ENCODE data around the gene ATPAF2. TPM values are rescaled to one million over a fixed set of nuclear protein-coding genes. Genes with fewer than 3 reads are reported as not detected.
A peak's percentile ranks its signal among the peaks of the same experiment; 100 is the strongest.

The ATPAF2 gene
- 20.0 and 22.3 TPM in 2 replicates for polyA plus RNA-seq (2011; rRNA removed)
- polyA plus RNA-seq (2012; cell fraction: cytosol; rRNA removed), result 29.6 and 33.3 TPM in 2 replicates
- 55.7 and 61.1 TPM in 2 replicates for polyA plus RNA-seq (2012; cell fraction: nucleus; rRNA removed)
- 20.7 to 21.4 TPM (median 21.3 TPM) in 3 replicates for polyA plus RNA-seq (2017; fragmentation: RNase III; extraction: RNeasy Plus Mini Kit Qiagen cat#74134 plus additional on column Dnase treatment)
- polyA minus RNA-seq (2011; rRNA and poly(A)+ RNA removed), result 25.4 and 29.8 TPM in 2 replicates

- WGBS (ENCODE audit: missing lambda C conversion rate), result 2% methylated on average over 47 of the region's 67 CpGs
- DNase-seq (ENCODE audit: low read depth in 1 of 2, low spot score in 1 of 2) (peak; percentile 98 to 100), ATAC-seq (peak; percentile 89 to 95), FAIRE-seq (peak; percentile 85)
- Histone ChIP-seq H3K9me3 (no peaks in the 10 kb centered on the region), H3K4me3 (peak within 1 kb of the TSS; percentile 68), H3K4me2 (peak within 1 kb of the TSS; percentile 99), H3K4me1 (peaks cover 31% of the 10 kb centered on the region), H3K27ac (peak within 1 kb of the TSS; percentile 81 to 92)
- POLR2A ChIA-PET, result interaction anchor here (1.1 kb wide), 1 partner anchor 203 kb away, joined by 4 read pairs; no protein-coding TSS in a partner anchor
- CTCF ChIA-PET, result interaction anchor here (0.6 to 8.3 kb wide), 8 partner anchors 10 to 358 kb away, joined by 3 to 214 read pairs (median 4); partner anchors contain the start of gene RAI1
- TF ChIP-seq TP53 (CRISPR knock-in tag; IDR thresholded peaks at IDR 0.05) (no peak), EP300 (IDR thresholded peaks at IDR 0.05) (no peak), NPAS2 (CRISPR knock-in tag; IDR thresholded peaks at IDR 0.05; ENCODE audit: borderline replicate concordance) (no peak), MAZ (IDR thresholded peaks at IDR 0.05; ENCODE audit: borderline replicate concordance, low read depth, low read length) (peak; percentile 63; the same call in 1 of the 2 replicates), BCL3 (IDR thresholded peaks at IDR 0.05) (no peak), CHD2 (IDR thresholded peaks at IDR 0.05; ENCODE audit: low read length, partially characterized antibody) (no peak), HOXB5 (CRISPR knock-in tag; IDR thresholded peaks at IDR 0.05) (no peak), SMC3 (IDR thresholded peaks at IDR 0.05) (peak; percentile 15; the same call in 1 of the 3 replicates), CTCF (IDR thresholded peaks at IDR 0.05) (peak; percentile 9; the same call in 2 of the 3 replicates), EHF (CRISPR knock-in tag; IDR thresholded peaks at IDR 0.05) (no peak), FOXS1 (CRISPR knock-in tag; IDR thresholded peaks at IDR 0.05) (no peak), E2F6 (IDR thresholded peaks at IDR 0.05; ENCODE audit: borderline replicate concordance, low read depth) (peak; percentile 33; the same call in 1 of the 2 replicates), USF2 (IDR thresholded peaks at IDR 0.05) (peak; percentile 98), NFE2L2 (conservative IDR thresholded peaks at IDR 0.05; ENCODE audit: low read length) (no peak), JUN (IDR thresholded peaks at IDR 0.05) (peak in 1 of 2 experiments; percentile 86; a peak in 3 of 5 replicates), RCOR1 (IDR thresholded peaks at IDR 0.05; ENCODE audit: low read depth, low read length) (no peak), ATOH8 (CRISPR knock-in tag; IDR thresholded peaks at IDR 0.05; ENCODE audit: low read depth) (no peak), KDM5A (IDR thresholded peaks at IDR 0.05) (peak; percentile 97), CBX2 (IDR thresholded peaks at IDR 0.05; ENCODE audit: borderline replicate concordance, low read depth) (no peak), MYC (IDR thresholded peaks at IDR 0.05; ENCODE audit: borderline replicate concordance, low read length) (peak; percentile 45; the same call in 1 of the 2 replicates), PHF8 (IDR thresholded peaks at IDR 0.05; ENCODE audit: borderline replicate concordance, low read depth) (no peak; the same call in none of the 2 replicates), RARB (CRISPR knock-in tag; IDR thresholded peaks at IDR 0.05) (no peak), POLR2A (IDR thresholded peaks at IDR 0.05; ENCODE audit: low read length) (peak; percentile 58), EHMT2 (IDR thresholded peaks at IDR 0.05; ENCODE audit: low read depth) (peak; percentile 40; the same call in 1 of the 2 replicates), FOSB (CRISPR knock-in tag; IDR thresholded peaks at IDR 0.05) (no peak)
- TF ChIP-seq, protein P1, sequence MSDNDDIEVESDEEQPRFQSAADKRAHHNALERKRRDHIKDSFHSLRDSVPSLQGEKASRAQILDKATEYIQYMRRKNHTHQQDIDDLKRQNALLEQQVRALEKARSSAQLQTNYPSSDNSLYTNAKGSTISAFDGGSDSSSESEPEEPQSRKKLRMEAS (IDR thresholded peaks at IDR 0.05), result peak; percentile 94
- TF ChIP-seq, protein P2, sequence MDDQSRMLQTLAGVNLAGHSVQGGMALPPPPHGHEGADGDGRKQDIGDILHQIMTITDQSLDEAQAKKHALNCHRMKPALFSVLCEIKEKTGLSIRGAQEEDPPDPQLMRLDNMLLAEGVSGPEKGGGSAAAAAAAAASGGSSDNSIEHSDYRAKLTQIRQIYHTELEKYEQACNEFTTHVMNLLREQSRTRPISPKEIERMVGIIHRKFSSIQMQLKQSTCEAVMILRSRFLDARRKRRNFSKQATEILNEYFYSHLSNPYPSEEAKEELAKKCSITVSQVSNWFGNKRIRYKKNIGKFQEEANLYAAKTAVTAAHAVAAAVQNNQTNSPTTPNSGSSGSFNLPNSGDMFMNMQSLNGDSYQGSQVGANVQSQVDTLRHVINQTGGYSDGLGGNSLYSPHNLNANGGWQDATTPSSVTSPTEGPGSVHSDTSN (IDR thresholded peaks at IDR 0.05), result peak; percentile 85
- TF ChIP-seq, protein P3, sequence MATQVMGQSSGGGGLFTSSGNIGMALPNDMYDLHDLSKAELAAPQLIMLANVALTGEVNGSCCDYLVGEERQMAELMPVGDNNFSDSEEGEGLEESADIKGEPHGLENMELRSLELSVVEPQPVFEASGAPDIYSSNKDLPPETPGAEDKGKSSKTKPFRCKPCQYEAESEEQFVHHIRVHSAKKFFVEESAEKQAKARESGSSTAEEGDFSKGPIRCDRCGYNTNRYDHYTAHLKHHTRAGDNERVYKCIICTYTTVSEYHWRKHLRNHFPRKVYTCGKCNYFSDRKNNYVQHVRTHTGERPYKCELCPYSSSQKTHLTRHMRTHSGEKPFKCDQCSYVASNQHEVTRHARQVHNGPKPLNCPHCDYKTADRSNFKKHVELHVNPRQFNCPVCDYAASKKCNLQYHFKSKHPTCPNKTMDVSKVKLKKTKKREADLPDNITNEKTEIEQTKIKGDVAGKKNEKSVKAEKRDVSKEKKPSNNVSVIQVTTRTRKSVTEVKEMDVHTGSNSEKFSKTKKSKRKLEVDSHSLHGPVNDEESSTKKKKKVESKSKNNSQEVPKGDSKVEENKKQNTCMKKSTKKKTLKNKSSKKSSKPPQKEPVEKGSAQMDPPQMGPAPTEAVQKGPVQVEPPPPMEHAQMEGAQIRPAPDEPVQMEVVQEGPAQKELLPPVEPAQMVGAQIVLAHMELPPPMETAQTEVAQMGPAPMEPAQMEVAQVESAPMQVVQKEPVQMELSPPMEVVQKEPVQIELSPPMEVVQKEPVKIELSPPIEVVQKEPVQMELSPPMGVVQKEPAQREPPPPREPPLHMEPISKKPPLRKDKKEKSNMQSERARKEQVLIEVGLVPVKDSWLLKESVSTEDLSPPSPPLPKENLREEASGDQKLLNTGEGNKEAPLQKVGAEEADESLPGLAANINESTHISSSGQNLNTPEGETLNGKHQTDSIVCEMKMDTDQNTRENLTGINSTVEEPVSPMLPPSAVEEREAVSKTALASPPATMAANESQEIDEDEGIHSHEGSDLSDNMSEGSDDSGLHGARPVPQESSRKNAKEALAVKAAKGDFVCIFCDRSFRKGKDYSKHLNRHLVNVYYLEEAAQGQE (IDR thresholded peaks at IDR 0.05), result no peak
Measured at GRCh38 chr17:18038861-18039534, at the start of gene ATPAF2, which contains the start of gene GID4. Gene ATPAF2, minus strand, starts transcription at chr17:18039168. Its CDS starts 155 bp downstream, at chr17:18039013. Gene GID4, plus strand, starts transcription at chr17:18039408. Its CDS starts 57 bp downstream, at chr17:18039465.
